MM.1S (cell line): ENCODE results near the gene IL1RAPL1.

Source experiments
- DNase-seq: peaks from one replicate; pipeline ENCODE4 v3.0.0-alpha.2; 2015
- H2AFZ ChIP-seq: fragments of 300-600 bp; sonication (generic); 2 replicates; pipeline ENCODE4 v1.6.0; 2016; ENCODE audit warnings: antibody characterized with exemption, low read length
- H3F3A ChIP-seq: fragments of 300-600 bp; sonication (generic); 2 replicates; pipeline ENCODE4 v1.6.1; 2016; ENCODE audit warnings: mild to moderate bottlenecking, antibody characterized with exemption, low read length, moderate library complexity, mixed read lengths; ENCODE audit not compliant: insufficient read depth
- H3K27ac ChIP-seq: fragments of 300-600 bp; sonication (generic); 2 replicates; pipeline ENCODE4 v1.5.1; 2016; ENCODE audit warnings: mild to moderate bottlenecking, low read length
- H3K27me3 ChIP-seq: fragments of 300-600 bp; sonication (generic); replicated peaks from 2 replicates; pipeline ENCODE4 v1.6.0; 2016; ENCODE audit warnings: low read length; ENCODE audit not compliant: insufficient read depth
- H3K36me3 ChIP-seq: fragments of 300-600 bp; sonication (generic); replicated peaks from 2 replicates; pipeline ENCODE4 v1.6.1; 2016; ENCODE audit warnings: mild to moderate bottlenecking, low read length, mixed read lengths; ENCODE audit not compliant: insufficient read depth
- H3K4me1 ChIP-seq: fragments of 300-600 bp; sonication (generic); 2 replicates; pipeline ENCODE4 v1.6.1; 2016; ENCODE audit warnings: low read length, mixed read lengths
- H3K4me2 ChIP-seq: fragments of 300-600 bp; sonication (generic); 2 replicates; pipeline ENCODE4 v1.6.0; 2016; ENCODE audit warnings: low read depth, low read length
- H3K4me3 ChIP-seq: fragments of 300-600 bp; sonication (generic); 2 replicates; pipeline ENCODE4 v1.5.1; 2016; ENCODE audit warnings: low read length, mixed read lengths
- H3K79me2 ChIP-seq: fragments of 300-600 bp; sonication (generic); 2 replicates; pipeline ENCODE4 v1.6.1; 2016; ENCODE audit warnings: mixed run types, low read length, mixed read lengths
- H3K9ac ChIP-seq: fragments of 300-600 bp; sonication (generic); 2 replicates; pipeline ENCODE4 v1.6.1; 2016; ENCODE audit warnings: low read length, mixed read lengths
- H3K9me2 ChIP-seq: fragments of 300-600 bp; sonication (generic); replicated peaks from 2 replicates; pipeline ENCODE4 v1.6.1; 2016; ENCODE audit warnings: mild to moderate bottlenecking, low read length, mixed read lengths; ENCODE audit not compliant: insufficient read depth
- H3K9me3 ChIP-seq: fragments of 300-600 bp; sonication (generic); replicated peaks from 2 replicates; pipeline ENCODE4 v1.6.1; 2016; ENCODE audit warnings: mild to moderate bottlenecking, low read length, mixed read lengths; ENCODE audit not compliant: insufficient read depth
- H4K20me1 ChIP-seq: fragments of 300-600 bp; sonication (generic); 2 replicates; pipeline ENCODE4 v1.6.1; 2016; ENCODE audit warnings: mild to moderate bottlenecking, low read length, moderate library complexity, mixed read lengths; ENCODE audit not compliant: insufficient read depth
- EZH2 ChIP-seq: fragments of 300-600 bp; sonication (generic); optimal IDR thresholded peaks from 2 replicates; pipeline ENCODE3; 2017; ENCODE audit warnings: low read depth, mild to moderate bottlenecking, antibody characterized with exemption, low read length, mixed read lengths
- EZH2phosphoT487 ChIP-seq: fragments of 300-600 bp; sonication (generic); IDR thresholded peaks from 2 replicates; pipeline ENCODE4 v1.6.1; 2018; ENCODE audit warnings: antibody characterized with exemption, low read length
- TF ChIP-seq, protein P1 (sequence below): fragments of 300-600 bp; sonication (generic); IDR thresholded peaks from 2 replicates; pipeline ENCODE4 v1.5.1; 2016; ENCODE audit warnings: antibody characterized with exemption, low read length, mixed read lengths

IL1RAPL1 gene

GRCh38 chrX:28981952-28982351, 394.7 kb downstream of the IL1RAPL1 start:
- no peak overlapping the region; the same call in 1 of the 2 replicates for H3K9ac ChIP-seq
- H3K36me3 ChIP-seq, result no peaks in the 10 kb centered on the region
- H3K4me3 ChIP-seq, result peak overlapping the region; percentile 32
- no peaks in the 10 kb centered on the region for H3F3A ChIP-seq
- H4K20me1 ChIP-seq, result no peaks in the 10 kb centered on the region
- H3K27me3 ChIP-seq, result no peaks in the 10 kb centered on the region
- H3K9me3 ChIP-seq, result no peaks in the 10 kb centered on the region
- peak overlapping the region; percentile 63 for H2AFZ ChIP-seq
- peak; percentile 51 for DNase-seq
- no peaks in the 10 kb centered on the region for H3K9me2 ChIP-seq
- peak overlapping the region; percentile 65 for H3K4me2 ChIP-seq
- H3K79me2 ChIP-seq, result no peaks in the 10 kb centered on the region
- TF ChIP-seq, protein P1, sequence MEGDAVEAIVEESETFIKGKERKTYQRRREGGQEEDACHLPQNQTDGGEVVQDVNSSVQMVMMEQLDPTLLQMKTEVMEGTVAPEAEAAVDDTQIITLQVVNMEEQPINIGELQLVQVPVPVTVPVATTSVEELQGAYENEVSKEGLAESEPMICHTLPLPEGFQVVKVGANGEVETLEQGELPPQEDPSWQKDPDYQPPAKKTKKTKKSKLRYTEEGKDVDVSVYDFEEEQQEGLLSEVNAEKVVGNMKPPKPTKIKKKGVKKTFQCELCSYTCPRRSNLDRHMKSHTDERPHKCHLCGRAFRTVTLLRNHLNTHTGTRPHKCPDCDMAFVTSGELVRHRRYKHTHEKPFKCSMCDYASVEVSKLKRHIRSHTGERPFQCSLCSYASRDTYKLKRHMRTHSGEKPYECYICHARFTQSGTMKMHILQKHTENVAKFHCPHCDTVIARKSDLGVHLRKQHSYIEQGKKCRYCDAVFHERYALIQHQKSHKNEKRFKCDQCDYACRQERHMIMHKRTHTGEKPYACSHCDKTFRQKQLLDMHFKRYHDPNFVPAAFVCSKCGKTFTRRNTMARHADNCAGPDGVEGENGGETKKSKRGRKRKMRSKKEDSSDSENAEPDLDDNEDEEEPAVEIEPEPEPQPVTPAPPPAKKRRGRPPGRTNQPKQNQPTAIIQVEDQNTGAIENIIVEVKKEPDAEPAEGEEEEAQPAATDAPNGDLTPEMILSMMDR, result no peak
- TF ChIP-seq EZH2phosphoT487, result no peak
- TF ChIP-seq EZH2, result no peak
- peaks cover 10% of the 10 kb centered on the region; the same call in 1 of the 2 replicates for H3K4me1 ChIP-seq
- H3K27ac ChIP-seq, result no peak overlapping the region; the same call in 1 of the 2 replicates

- Histone ChIP-seq H4K20me1 (no peaks in the 10 kb centered on the region), H3K4me1 (no peaks in the 10 kb centered on the region), H3F3A (no peaks in the 10 kb centered on the region), H3K27me3 (no peaks in the 10 kb centered on the region), H3K9me2 (no peaks in the 10 kb centered on the region), H2AFZ (no peak overlapping the region), H3K27ac (no peak overlapping the region), H3K9ac (no peak overlapping the region), H3K4me3 (no peak overlapping the region), H3K9me3 (no peaks in the 10 kb centered on the region), H3K79me2 (no peaks in the 10 kb centered on the region), H3K36me3 (no peaks in the 10 kb centered on the region), H3K4me2 (no peak overlapping the region)
- DNase-seq, result no peak
- TF ChIP-seq, protein P1, result no peak
- TF ChIP-seq EZH2 (no peak), EZH2phosphoT487 (no peak)
Measured at GRCh38 chrX:28988246-28988645, 401.0 kb downstream of the IL1RAPL1 start.

- Histone ChIP-seq H3K27me3 (no peaks in the 10 kb centered on the region), H4K20me1 (no peaks in the 10 kb centered on the region), H3K4me2 (no peak overlapping the region), H3K9me3 (no peaks in the 10 kb centered on the region), H3K27ac (no peak overlapping the region), H3K9ac (no peak overlapping the region), H3K36me3 (no peaks in the 10 kb centered on the region), H3K4me1 (0 out of 2 replicates have a peak, but pooled peaks cover 3% of the 10 kb centered on the region), H3F3A (no peaks in the 10 kb centered on the region), H3K9me2 (no peaks in the 10 kb centered on the region), H3K4me3 (no peak overlapping the region), H2AFZ (no peak overlapping the region), H3K79me2 (no peaks in the 10 kb centered on the region)
- DNase-seq, result no peak
- no peak for TF ChIP-seq EZH2
- no peak for TF ChIP-seq EZH2phosphoT487
- TF ChIP-seq, protein P1, result no peak
Measured at GRCh38 chrX:28997706-28998463, 410.6 kb downstream of the IL1RAPL1 start.
